SJSA1 (cell line): ENCODE measurements around the gene THAP7. TPM values are rescaled to one million over a fixed set of nuclear protein-coding genes. Genes with fewer than 3 reads are reported as not detected.

Experiments used
- DNase-seq, 2 experiments: peaks; one replicate each; pipeline ENCODE4 v3.0.0-alpha.2; 2015 to 2020; ENCODE audit warnings: low spot score in 2 of 2, low read depth in 1 of 2
- H3K27ac ChIP-seq: fragments of 250-450 bp; sonication (Bioruptor Pico); 2 replicates; pipeline ENCODE4 v1.5.1; 2020; ENCODE audit warnings: mild to moderate bottlenecking, moderate library complexity
- H3K27me3 ChIP-seq: fragments of 250-450 bp; sonication (Bioruptor Pico); replicated peaks from 2 replicates; pipeline ENCODE4 v1.5.1; 2020; ENCODE audit warnings: mild to moderate bottlenecking, moderate library complexity
- H3K36me3 ChIP-seq: fragments of 250-450 bp; sonication (Bioruptor Pico); 2 replicates; pipeline ENCODE4 v1.5.1; 2020; ENCODE audit warnings: mild to moderate bottlenecking
- H3K4me1 ChIP-seq: fragments of 250-450 bp; sonication (Bioruptor Pico); replicated peaks from 2 replicates; pipeline ENCODE4 v1.6.1; 2021; ENCODE audit warnings: mild to moderate bottlenecking
- H3K4me3 ChIP-seq: fragments of 250-450 bp; sonication (Bioruptor Pico); 2 replicates; pipeline ENCODE4 v1.5.1; 2020; ENCODE audit warnings: mild to moderate bottlenecking
- H3K9me3 ChIP-seq: fragments of 250-450 bp; sonication (Bioruptor Pico); replicated peaks from 2 replicates; pipeline ENCODE4 v1.5.1; 2020; ENCODE audit warnings: mild to moderate bottlenecking
- total RNA-seq: library from RNA; depleted of rRNA; stranded (reverse); fragments of >200 nt; shearing (Covaris generic); gene quantifications from 2 replicates; pipeline ENCODE4 v1.2.3, GENCODE V29; 2014; rRNA removed

The THAP7 gene
- total RNA-seq, 1 experiment from 2014 or later: 51.1 TPM

DNA sequence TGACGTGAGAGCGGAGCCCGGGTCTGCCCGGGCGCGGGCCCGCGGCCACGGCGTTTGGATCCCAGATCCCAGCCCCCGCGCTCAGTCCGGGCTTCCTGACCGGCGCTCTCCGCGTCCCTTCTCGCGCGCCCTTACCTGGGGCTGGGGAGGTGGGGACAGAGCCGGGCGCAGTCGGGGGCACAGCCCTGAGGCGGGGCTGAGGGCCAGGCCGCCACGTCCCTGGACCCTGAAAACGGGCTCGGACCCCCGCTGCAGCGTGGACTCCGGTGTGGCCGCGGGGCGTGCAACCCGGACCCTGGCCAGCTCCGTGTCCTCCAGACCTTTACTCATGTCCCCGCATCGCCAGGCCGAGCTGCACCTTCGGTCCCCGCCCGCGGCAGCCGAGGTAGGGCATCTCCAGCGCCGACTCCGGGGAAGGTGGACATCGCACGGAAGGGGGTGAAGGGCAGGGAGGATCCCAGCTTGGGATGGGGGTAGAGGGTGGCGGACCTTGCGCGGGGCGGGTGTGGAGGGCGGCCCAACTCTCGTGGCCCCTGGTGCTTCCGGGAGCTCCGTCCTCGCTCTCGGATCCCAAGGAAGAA lies 44.7 kb downstream of the THAP7 start:
- peak overlapping the region; percentile 29 for H3K4me3 ChIP-seq
- H3K4me1 ChIP-seq: peaks cover 11% of the 10 kb centered on the region
- H3K27ac ChIP-seq: no peak overlapping the region
- no peaks in the 10 kb centered on the region for H3K9me3 ChIP-seq
- peaks cover 6% of the 10 kb centered on the region; the same call in 1 of the 2 replicates for H3K27me3 ChIP-seq
- H3K36me3 ChIP-seq: peaks cover 24% of the 10 kb centered on the region
- DNase-seq: no peak

DNA sequence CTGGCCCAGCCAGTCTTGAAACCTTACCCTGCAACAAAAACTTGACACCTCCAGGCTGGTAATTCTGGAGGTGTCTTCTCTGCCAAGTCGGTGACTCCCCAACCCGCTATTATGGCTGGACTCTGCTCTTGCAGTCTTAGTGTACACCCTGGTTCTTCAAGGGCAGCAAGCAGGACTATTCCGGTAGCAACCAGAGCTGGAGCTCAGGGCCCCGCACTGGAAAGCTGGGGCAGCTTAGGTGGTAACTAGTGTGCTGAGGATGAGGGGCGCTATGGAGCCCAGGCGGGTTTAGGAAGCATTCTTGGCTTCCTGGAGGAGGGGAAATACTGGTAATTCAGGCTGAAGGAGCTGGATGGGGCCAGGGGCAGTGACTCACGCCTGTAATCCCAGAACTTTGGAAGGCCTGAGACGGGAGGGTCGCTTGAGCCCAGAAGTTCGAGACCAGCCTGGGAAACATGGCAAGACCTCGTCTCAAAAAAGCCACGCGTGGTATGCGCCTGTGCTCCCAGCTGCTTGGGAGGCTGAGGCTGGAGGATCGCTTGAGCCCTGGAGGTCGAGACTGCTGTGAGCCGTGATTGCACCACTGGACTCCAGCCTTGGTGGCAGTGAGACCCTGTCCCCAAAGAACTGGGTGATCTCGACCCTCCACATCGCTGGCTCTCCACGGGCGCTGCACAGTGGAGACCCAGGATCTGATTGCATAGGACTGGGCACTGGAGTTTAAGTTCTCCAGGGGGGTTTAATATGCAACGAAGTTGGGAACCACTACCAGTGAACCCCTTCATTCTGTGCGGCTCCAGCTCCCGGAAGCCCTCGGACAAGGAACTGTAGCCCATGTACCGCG lies 45.4 kb downstream of the THAP7 start:
- H3K4me1 ChIP-seq: peaks cover 11% of the 10 kb centered on the region
- no peak overlapping the region for H3K27ac ChIP-seq

DNA sequence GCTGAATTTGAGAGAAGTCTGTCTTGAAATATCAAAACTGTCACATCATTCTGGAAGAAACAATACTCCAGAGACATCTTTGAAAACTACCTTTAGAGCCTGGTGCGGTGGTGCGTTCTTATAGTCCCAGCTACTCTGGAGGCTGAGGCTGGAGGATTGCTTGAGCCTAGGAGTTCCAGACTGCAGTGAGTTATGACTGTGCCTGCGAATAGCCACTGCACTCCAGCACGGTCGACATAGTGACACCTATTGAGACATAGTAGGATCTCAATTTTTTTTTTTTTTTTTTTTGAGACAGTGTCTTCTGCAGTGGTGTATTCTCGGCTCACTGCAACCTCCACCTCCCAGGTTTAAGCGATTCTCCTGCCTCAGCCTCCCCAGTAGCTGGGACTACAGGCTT lies 46.4 kb downstream of the THAP7 start:
- Histone ChIP-seq H3K4me3 (no peak overlapping the region), H3K9me3 (no peaks in the 10 kb centered on the region), H3K4me1 (peaks cover 11% of the 10 kb centered on the region), H3K27ac (no peak overlapping the region), H3K27me3 (peaks cover 6% of the 10 kb centered on the region; the same call in 1 of the 2 replicates), H3K36me3 (peaks cover 40% of the 10 kb centered on the region)
- no peak for DNase-seq

More for the DNA sequence above, 45.4 kb downstream of the THAP7 start:
- H3K27me3 ChIP-seq: peaks cover 6% of the 10 kb centered on the region; the same call in 1 of the 2 replicates
- H3K36me3 ChIP-seq: peaks cover 31% of the 10 kb centered on the region
- H3K9me3 ChIP-seq: no peaks in the 10 kb centered on the region
- no peak for DNase-seq
- H3K4me3 ChIP-seq: no peak overlapping the region; the same call in 1 of the 2 replicates

DNA sequence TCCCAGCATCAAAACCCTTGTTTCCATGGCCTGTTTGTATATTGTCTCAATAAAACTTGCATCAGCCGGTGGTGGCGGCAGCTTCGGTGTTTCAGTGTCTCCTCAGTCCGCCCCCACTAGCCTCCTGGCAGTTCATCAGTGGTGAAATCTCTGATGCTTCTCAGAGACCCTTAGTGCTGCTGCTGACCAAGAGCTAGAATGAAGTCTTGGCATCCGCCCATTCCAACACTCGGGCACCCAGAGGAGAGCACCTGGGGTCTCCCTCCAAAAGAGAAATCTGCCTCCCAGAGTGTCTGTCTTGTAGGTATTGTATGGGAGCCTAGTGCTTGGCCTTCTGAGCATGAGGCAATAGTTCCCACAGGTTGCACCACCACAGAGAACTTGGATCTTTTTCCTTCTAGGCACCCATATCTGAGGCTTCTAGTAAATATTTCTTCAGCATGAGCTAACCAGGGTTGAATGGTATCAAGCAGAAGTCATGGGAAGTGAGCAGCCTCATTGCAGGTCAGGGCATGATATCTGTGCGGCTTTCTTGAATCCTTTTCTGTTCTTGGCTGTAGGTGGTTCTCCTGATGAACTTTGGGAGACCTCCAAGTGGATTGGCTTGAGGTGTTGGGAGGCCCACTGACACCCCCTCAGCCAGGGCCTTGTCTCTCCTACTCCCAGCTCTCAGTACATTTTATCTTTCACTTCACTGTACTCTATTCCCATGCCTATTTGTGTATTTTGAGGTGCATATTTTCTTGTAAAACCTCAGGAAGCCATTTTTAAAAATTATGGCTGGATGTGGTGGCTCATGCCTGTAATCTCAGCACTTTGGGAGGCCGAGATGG lies 48.0 kb downstream of the THAP7 start:
- H3K27ac ChIP-seq: no peak overlapping the region
- peaks cover 11% of the 10 kb centered on the region for H3K4me1 ChIP-seq
- no peak overlapping the region for H3K4me3 ChIP-seq
- no peaks in the 10 kb centered on the region for H3K9me3 ChIP-seq
- H3K36me3 ChIP-seq: peaks cover 53% of the 10 kb centered on the region
- no peak for DNase-seq
- H3K27me3 ChIP-seq: peaks cover 6% of the 10 kb centered on the region; the same call in 1 of the 2 replicates

DNA sequence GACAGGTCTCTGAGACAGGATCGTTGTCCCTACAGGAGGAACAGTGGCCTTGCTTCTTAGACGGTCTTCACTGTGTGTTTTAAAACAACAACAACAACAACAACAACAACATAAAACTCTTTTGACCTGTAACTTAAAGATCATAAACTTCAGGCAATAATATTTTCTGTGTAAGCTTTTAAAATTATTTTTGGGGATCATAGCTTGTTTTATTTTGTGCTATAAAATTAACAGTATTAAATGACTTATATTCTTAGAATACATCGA lies 48.6 kb downstream of the THAP7 start:
- peaks cover 58% of the 10 kb centered on the region for H3K36me3 ChIP-seq
- H3K27me3 ChIP-seq: peaks cover 6% of the 10 kb centered on the region; the same call in 1 of the 2 replicates

DNA sequence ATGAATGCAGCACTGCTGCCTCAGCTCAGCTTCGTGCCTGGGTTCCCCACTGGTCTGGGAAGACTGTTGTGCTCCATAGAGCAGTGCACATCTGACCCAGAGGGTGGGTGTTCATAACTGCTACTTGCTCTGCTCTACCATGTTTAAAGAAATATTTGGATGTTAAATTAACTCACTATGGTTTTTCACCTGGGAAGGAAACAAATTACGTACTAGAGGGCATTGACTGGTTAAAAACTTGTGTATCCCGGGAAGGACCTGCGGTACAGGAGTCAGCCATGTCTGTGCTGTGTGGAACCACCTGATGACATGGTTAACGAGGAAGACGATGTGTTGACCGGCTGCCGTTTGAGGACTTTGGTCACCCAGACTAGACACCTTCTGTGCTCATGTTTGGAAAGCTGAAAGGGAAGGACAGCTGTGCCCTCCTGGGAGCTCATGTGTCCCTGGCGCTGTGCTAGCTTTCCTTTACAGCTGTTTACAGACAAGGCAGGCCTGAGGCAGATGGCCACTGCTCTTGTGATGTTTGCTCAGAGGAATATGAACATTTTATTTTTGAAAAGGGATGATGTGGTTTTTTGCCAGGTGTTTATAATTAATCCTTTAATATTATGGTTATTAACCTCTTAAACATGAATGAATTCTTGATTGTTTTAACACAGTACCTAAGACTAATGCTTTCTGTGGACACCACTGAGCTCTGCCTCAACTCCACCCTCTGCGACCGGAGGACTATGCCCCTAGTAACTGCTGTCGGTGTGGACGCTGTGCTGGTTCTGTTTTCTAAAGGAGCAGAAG lies 49.2 kb downstream of the THAP7 start:
- no peak for DNase-seq
- H3K27ac ChIP-seq: no peak overlapping the region
- peaks cover 11% of the 10 kb centered on the region for H3K4me1 ChIP-seq
- no peaks in the 10 kb centered on the region for H3K9me3 ChIP-seq
- peaks cover 61% of the 10 kb centered on the region for H3K36me3 ChIP-seq
- peaks cover 6% of the 10 kb centered on the region; the same call in 1 of the 2 replicates for H3K27me3 ChIP-seq
- H3K4me3 ChIP-seq: no peak overlapping the region

More for the DNA sequence above, 48.6 kb downstream of the THAP7 start:
- no peak overlapping the region for H3K4me3 ChIP-seq
- no peak for DNase-seq
- H3K27ac ChIP-seq: no peak overlapping the region
- no peaks in the 10 kb centered on the region for H3K9me3 ChIP-seq
- peaks cover 11% of the 10 kb centered on the region for H3K4me1 ChIP-seq

DNA sequence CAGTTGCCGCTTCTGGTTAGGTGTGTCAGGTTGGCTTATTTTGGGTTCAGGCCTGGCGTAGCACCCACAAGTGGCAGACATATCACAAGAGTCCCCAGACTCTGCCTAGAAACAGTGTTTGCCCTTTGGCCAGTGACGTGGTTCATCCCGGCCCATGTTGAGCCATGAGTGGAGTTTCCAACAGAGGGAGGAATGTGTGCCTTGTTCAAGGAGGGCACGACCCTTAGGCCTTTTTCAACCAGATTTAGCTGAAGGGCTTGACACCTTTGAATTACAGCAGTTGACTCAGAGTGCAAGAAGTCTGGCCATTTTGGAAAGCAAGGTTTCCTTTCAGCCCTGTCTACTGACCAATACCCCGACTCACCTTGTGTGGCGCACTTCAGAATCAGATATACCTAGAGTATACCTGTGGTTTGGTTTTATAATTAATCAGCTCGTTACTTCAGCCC lies 50.0 kb downstream of the THAP7 start:
- Histone ChIP-seq H3K36me3 (peaks cover 63% of the 10 kb centered on the region), H3K4me1 (peaks cover 6% of the 10 kb centered on the region), H3K27me3 (peaks cover 1% of the 10 kb centered on the region; the same call in 1 of the 2 replicates), H3K27ac (no peak overlapping the region), H3K9me3 (no peaks in the 10 kb centered on the region), H3K4me3 (no peak overlapping the region)
- no peak for DNase-seq

DNA sequence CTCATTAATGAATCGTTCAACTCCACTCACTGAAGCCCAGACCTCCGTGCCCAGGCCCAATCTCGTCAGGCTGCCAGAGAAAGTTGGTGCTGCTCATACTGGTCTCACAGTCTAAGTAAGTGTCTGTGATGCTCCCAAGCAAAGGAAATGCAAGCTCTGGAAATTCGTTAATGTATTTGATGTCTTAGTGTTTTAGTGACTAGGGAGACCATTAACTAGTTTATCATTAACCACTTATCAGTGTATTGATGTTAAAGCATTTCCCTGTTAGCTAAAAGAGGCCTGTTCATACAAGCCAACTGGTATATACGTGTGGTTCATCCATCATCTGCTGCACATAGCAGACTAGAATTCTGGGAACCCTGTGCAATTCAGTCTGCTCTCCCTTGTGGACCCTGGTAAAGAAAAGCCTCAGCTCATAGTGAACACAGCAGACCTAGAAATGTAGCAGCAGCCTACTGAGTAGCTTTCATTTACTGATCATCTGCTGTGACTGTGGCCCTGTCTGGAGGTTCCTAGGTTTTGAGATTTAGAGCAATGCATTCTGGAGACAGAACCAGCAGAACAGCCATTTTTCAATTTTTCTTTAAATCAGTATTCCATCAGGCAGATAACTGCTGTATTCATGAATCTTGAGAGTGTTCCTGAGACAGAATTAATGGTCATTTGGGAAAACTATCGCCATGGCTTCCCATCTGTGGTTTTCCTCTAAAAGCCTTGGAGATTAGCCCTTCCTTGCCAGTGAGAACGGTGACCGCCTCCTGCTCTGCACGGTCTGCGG lies 50.6 kb downstream of the THAP7 start:
- Histone ChIP-seq H3K4me1 (peaks cover under 1% of the 10 kb centered on the region), H3K4me3 (no peak overlapping the region), H3K27me3 (no peaks in the 10 kb centered on the region), H3K36me3 (peaks cover 64% of the 10 kb centered on the region), H3K27ac (no peak overlapping the region), H3K9me3 (no peaks in the 10 kb centered on the region)
- DNase-seq: no peak

DNA sequence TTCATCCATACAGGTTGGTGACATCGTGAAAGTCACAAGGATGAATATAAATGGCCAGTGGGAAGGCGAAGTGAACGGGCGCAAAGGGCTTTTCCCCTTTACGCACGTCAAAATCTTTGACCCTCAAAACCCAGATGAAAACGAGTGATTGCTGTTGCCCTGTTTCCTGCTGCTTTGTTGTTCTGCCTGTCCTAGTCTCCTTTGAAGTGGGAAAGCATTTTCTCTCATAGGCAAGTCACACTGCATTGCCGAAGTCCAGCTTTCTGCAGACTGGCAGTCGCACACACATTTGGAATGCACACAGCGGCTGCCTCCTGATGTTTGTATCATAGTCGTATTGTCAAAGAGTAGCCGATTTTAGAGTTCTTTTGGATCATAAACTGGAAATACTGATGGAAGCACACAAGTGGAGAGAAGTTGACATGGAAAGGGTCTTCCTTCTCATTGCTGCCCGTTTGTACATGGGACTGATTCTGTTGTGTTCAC lies 52.2 kb downstream of the THAP7 start:
- no peaks in the 10 kb centered on the region for H3K9me3 ChIP-seq
- no peaks in the 10 kb centered on the region for H3K27me3 ChIP-seq
- no peak overlapping the region for H3K27ac ChIP-seq
- peaks cover 75% of the 10 kb centered on the region for H3K36me3 ChIP-seq
- H3K4me1 ChIP-seq: peaks cover 17% of the 10 kb centered on the region
- no peak overlapping the region for H3K4me3 ChIP-seq
- DNase-seq: no peak

Other genes with a start within 250 kb of the THAP7 start
- gene SERPIND1, start 228.0 kb downstream of the THAP7 start, total RNA-seq: not detected in 2 replicates
- gene PI4KA, start 143.3 kb downstream of the THAP7 start, total RNA-seq: 24.9 and 29.6 TPM in 2 replicates
- 10.4 and 17.2 TPM in 2 replicates for gene SNAP29, start 143.1 kb downstream of the THAP7 start, total RNA-seq
- gene CRKL, start 84.7 kb downstream of the THAP7 start, total RNA-seq: 49.0 and 53.9 TPM in 2 replicates
- gene AIFM3, start 34.9 kb downstream of the THAP7 start, total RNA-seq: not detected in 2 replicates
- 15.9 and 21.9 TPM in 2 replicates for gene LZTR1, start 19.8 kb downstream of the THAP7 start, total RNA-seq
- 0.05 and 0.16 TPM in 2 replicates for gene P2RX6, start 13.0 kb upstream of the THAP7 start, total RNA-seq
- gene SLC7A4, start 30.4 kb upstream of the THAP7 start, total RNA-seq: not detected in 2 replicates
- gene LRRC74B, start 43.8 kb upstream of the THAP7 start, total RNA-seq: not detected in 2 replicates